GM18951 (cell line): ENCODE measurements around the gene PRDM7.
"Not testable (repeated sequence)": the region's sequence is repeated elsewhere in the genome, so short reads cannot be mapped to it uniquely, and the experiment has no call there.

Experiments used
- POLR2A ChIP-seq: IDR thresholded peaks from 4 replicates; pipeline ENCODE4 v1.6.1; 2011; ENCODE audit warnings: mild to moderate bottlenecking; ENCODE audit not compliant: insufficient read length, insufficient read depth; ENCODE audit errors: extremely low read depth
- in situ Hi-C: fragments of 300-500 bp; cut with MboI; formaldehyde crosslinking; loops from one replicate; pipeline ENCODE4 v1.12.0; 2022; ENCODE audit warnings: low sequenced_read_pairs, mixed read lengths, inconsistent platforms; ENCODE audit not compliant: unreplicated experiment

The PRDM7 gene

GRCh38 chr16:90077240-90077756, at the start of gene PRDM7:
TSS of gene PRDM7 (minus strand) at chr16:90077331. CDS start at chr16:90075910, 1,421 bp downstream.
- TF ChIP-seq POLR2A = no peak
- in situ Hi-C loops = no loop called here

GRCh38 chr16:90121846-90122245, 44.7 kb upstream of the PRDM7 start:
- in situ Hi-C loops = not testable (repeated sequence)

DNA sequence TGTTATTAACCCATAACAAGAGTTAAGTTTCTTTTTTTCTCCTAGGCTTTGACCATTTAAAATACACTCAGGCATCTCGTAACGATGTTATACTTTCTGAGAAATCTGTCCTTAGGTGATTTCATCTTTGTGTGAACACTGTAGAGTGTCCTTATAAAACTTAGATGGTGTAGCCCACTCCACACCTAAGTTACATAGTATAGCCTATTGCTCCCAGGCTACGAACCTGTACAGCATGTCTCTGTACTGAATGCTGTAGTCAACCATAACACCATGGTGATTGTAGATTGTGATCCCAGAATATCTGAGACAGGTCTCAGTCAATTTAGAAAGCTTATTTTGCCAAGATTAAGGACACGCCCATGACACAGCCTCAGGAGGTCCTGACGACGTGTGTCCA, 30.5 kb upstream of the PRDM7 start:
- in situ Hi-C loops = not testable (repeated sequence)

DNA sequence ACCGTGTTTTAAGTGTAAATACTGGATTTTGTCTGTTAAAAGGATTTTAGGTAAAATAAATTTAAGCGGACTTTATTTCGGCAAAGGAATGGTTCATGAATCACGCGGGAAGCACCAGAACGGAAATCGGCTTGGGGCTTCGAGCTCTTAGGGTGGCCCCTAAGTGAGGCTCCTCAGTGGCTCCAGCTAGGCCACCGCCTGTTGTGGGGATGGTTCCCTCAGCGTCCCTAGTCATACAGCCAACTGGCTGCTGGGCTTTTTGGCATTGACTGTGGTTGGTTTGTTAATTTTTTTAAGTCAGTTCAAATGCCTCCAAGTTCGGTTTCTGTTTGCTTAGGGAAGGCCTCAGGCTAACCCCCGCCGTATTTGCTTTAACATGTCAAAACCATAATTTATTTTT, 29.9 kb upstream of the PRDM7 start:
- in situ Hi-C loops = not testable (repeated sequence)

GRCh38 chr16:90106271-90106670, 29.1 kb upstream of the PRDM7 start:
- in situ Hi-C loops = not testable (repeated sequence)

GRCh38 chr16:90104725-90105124, 27.6 kb upstream of the PRDM7 start:
- in situ Hi-C loops = not testable (repeated sequence)

DNA sequence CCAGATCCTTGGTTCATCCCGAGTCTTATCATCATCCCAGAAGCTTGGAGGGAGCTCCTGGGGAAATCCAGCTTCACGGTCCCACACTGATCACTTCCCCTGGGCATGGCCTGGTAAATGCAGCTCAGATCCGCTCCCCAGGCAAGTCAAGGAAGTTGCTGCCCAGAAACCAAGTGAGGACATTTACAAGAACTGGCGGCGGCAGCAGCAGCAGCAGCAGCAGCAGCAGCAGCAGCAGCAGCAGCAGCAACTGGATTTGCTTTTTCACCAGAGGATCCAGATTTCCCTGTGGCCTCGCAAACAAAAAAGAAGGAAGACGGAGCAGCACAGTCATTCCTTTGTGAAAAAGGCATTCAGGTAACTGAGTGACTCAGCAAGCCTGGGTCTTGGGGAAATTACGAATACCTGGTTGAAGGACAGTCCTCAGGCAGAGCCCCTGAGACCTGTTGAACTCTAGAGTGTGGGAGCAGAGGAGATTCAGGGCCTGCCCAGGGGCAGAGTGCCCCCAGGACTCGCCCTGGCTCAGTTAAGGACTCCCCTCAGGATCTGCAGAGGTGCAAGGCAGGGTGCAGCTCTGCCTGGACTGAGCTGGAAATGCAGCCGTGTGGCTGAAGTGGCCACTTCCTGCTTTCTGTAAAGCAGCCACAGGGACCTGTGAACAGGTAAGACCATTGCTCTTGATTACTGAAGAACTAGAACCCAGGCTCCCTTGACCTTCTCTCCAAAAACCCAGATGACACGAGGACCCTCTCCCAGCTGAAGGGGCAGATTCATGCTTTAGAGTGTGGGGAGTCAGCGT, 25.2 kb upstream of the PRDM7 start:
- in situ Hi-C loops = not testable (repeated sequence)

GRCh38 chr16:90101332-90101731, 24.2 kb upstream of the PRDM7 start:
- in situ Hi-C loops = not testable (repeated sequence)

DNA sequence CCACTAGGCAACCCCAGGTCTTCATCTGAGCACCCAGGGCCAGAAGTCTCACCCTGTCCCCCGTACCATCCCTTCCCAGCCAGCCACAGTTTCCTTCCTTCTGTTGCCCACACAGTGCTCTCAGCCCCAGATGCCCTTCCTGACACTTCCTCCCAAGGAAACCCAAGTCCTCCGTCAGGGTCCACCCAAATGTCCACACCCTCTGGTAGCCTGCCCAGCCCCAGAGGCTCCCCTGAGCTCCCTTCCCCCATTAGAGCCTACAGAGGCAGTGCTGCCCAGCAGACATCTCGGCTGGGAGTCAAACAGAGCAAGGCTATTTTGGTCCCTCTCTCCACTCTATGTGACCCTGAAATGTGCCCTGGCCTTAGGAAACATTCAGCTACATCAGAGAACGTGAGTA, 23.7 kb upstream of the PRDM7 start:
- in situ Hi-C loops = not testable (repeated sequence)

DNA sequence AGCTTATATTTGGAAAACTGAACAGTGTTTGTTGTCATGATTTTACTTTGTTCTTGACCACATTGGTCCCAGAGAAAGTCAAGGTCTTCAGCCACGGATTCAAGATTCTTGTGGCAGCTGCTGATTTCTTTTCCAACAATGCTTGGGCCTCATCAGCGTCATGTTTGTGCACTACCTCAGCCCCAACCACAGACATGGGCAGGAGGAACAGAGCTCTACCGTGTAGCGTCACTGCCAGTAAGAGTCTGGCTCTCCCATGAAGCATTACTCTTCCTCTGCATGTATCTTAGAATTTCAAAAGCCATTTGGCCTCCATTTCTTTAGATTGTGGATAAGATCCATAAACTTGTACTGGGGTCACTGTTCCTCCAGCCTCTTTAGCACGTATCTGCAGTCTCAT, 23.1 kb upstream of the PRDM7 start:
- in situ Hi-C loops = not testable (repeated sequence)

GRCh38 chr16:90098936-90099335, 21.8 kb upstream of the PRDM7 start:
- in situ Hi-C loops = not testable (repeated sequence)

- in situ Hi-C loops = not testable (repeated sequence)
These were observed 20.0 kb upstream of the PRDM7 start for GRCh38 chr16:90097010-90097684.

DNA sequence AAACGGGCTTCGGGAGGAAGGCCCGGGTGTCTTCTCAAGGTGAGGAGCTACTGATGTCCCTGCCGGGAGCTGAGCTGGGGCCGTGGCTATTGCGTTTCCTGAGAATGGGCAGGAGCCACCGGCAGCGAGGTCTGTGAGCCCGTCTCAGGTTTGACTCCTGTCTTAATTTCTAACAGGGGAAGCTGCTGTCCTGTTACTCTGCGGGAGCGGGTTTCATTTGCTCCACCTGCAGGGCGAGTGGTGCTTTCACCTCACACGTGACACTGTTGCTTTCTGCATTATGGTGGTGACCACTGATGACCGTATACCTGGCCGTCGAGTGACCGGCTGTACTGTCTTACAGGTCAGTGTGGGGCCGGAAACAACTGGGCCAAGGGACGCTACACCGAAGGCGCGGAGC, 17.7 kb upstream of the PRDM7 start:
- in situ Hi-C loops = not testable (repeated sequence)

DNA sequence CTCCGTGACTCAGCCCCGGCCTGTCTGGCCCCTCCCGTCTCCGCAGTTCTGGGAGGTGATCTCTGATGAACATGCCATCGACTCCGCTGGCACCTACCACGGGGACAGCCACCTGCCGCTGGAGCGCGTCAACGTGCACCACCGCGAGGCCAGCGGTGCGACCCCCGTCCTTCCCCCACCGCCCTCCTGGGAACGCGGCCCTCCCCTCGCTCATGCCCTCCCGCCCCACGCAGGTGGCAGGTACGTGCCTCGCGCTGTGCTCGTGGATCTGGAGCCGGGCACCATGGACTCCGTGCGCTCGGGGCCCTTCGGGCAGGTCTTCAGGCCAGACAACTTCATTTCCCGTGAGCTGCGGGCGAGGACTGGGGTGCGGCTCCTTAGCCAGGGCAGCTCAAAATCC, 17.2 kb upstream of the PRDM7 start:
- in situ Hi-C loops = not testable (repeated sequence)

GRCh38 chr16:90093799-90094198, 16.7 kb upstream of the PRDM7 start:
- in situ Hi-C loops = not testable (repeated sequence)

DNA sequence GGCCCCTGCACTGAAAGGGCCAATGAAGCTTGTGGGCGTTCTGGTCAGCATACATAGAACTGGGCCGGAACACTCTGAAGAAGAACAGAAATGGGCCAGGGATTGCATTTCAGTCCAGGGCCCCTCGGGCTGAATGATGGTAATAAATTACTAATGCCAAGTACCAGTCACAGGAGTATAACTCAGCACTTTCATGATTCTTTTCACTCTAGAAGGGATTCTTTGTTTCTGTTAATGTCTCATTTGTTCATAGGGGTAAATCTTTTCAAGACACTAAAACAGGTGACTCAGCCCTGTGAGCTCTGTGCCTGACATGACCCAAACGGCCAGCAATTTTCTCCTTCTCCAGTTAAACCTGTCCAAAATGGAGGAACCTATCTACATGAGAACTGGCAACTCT, 15.7 kb upstream of the PRDM7 start:
- in situ Hi-C loops = not testable (repeated sequence)
